DND-41 (cell line): ENCODE measurements around the gene FOXI3.

ENCODE experiments used
- ATAC-seq: fragments of 200-7000 bp; cut with Tn5 transposase; 3 replicates; pipeline ENCODE4 v1.9.1; 2021; ENCODE audit warnings: low read depth; ENCODE audit not compliant: insufficient read depth
- DNase-seq: peaks from one replicate; pipeline ENCODE4 v3.0.0-alpha.2; 2020
- H2AFZ ChIP-seq: 2 replicates; pipeline ENCODE4 v1.6.0; 2012; ENCODE audit warnings: low read depth, low read length
- H3K27ac ChIP-seq: 2 replicates; pipeline ENCODE4 v1.5.1; 2012; ENCODE audit warnings: low read length, inconsistent platforms
- H3K27me3 ChIP-seq: fragments of 200-600 bp; sonication (generic); 2 replicates; pipeline ENCODE4 v1.6.0; 2012; ENCODE audit warnings: low read length, mild to moderate bottlenecking, inconsistent platforms; ENCODE audit not compliant: insufficient read depth, poor library complexity
- H3K36me3 ChIP-seq: 2 replicates; pipeline ENCODE4 v1.5.1; 2012; ENCODE audit warnings: low read length, inconsistent platforms; ENCODE audit not compliant: insufficient read depth
- H3K4me1 ChIP-seq: 2 replicates; pipeline ENCODE4 v1.5.1; 2012; ENCODE audit warnings: mild to moderate bottlenecking, low read length; ENCODE audit not compliant: insufficient read depth
- H3K4me2 ChIP-seq: 2 replicates; pipeline ENCODE4 v1.6.0; 2012; ENCODE audit warnings: mild to moderate bottlenecking, moderate library complexity, low read length, inconsistent platforms; ENCODE audit not compliant: insufficient read depth
- H3K4me3 ChIP-seq, 2 experiments: fragments of 200-600 bp in 1 of 2; shearing (Covaris generic) in 1 of 2; 2 replicates each; pipeline ENCODE4 v1.5.1; 2012 to 2016; ENCODE audit warnings: inconsistent platforms in 2 of 2, low read length in 2 of 2, mild to moderate bottlenecking in 2 of 2, low read depth in 1 of 2, moderate library complexity in 1 of 2
- H3K79me2 ChIP-seq: 2 replicates; pipeline ENCODE4 v1.6.0; 2012; ENCODE audit warnings: low read length, inconsistent platforms; ENCODE audit not compliant: insufficient read depth
- H3K9ac ChIP-seq: 2 replicates; pipeline ENCODE4 v1.6.0; 2012; ENCODE audit warnings: low read depth, mild to moderate bottlenecking, inconsistent platforms, low read length, moderate library complexity
- H3K9me3 ChIP-seq: 2 replicates; pipeline ENCODE4 v1.5.1; 2012; ENCODE audit warnings: low read length, moderate library complexity, mild to moderate bottlenecking, inconsistent platforms; ENCODE audit not compliant: insufficient read depth, severe bottlenecking
- H4K20me1 ChIP-seq: 2 replicates; pipeline ENCODE4 v1.6.0; 2012; ENCODE audit warnings: low read length; ENCODE audit not compliant: insufficient read depth
- EZH2 ChIP-seq: IDR thresholded peaks from 3 replicates; pipeline ENCODE4 v1.6.1; 2012; ENCODE audit warnings: borderline replicate concordance, low read depth, mild to moderate bottlenecking, moderate library complexity, low read length, inconsistent platforms; ENCODE audit not compliant: severe bottlenecking
- TF ChIP-seq, protein P1 (sequence below): IDR thresholded peaks from 2 replicates; pipeline ENCODE4 v1.5.1; 2012; ENCODE audit warnings: borderline replicate concordance, low read length, moderate library complexity, mild to moderate bottlenecking; ENCODE audit not compliant: poor library complexity, severe bottlenecking; ENCODE audit errors: extremely low read depth

FOXI3 gene

DNA sequence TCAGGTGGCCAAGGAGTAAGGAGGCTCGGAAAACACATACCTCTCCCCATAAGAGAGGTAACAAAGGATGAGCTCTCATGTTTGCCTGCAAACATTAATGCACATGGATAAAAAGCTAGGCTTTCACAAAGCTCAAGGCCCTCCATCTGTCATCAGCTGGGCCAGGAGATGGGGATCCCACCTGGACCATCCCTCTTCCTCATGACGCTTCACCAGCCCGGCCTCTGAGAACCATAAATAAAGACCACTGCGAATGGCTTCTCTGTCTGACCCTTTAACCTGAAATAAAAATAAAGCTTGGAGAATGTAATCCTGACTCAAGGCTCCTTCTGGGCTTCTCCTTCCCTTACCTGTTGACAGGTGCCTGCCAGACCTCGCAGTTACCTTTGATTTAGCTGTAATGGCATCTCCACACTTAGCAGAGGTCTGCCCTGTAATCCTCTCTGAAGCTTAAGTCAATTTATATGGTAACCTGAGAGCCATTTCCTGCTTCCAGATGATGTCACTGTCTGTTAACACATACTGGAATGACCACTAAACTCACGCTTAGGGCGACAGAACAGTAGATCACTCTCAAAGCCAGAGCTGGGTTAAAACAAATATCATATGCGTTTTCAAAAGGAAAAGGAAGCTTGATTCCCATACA lies 29.3 kb upstream of the FOXI3 start:
- DNase-seq: no peak
- Histone ChIP-seq H3K36me3 (no peaks in the 10 kb centered on the region), H3K9ac (no peak overlapping the region), H3K4me3 (no peak overlapping the region), H3K4me1 (no peaks in the 10 kb centered on the region), H3K4me2 (no peak overlapping the region), H3K27me3 (no peaks in the 10 kb centered on the region), H2AFZ (no peak overlapping the region), H3K9me3 (no peaks in the 10 kb centered on the region), H4K20me1 (no peaks in the 10 kb centered on the region), H3K27ac (no peak overlapping the region), H3K79me2 (no peaks in the 10 kb centered on the region)
- TF ChIP-seq, protein P1, sequence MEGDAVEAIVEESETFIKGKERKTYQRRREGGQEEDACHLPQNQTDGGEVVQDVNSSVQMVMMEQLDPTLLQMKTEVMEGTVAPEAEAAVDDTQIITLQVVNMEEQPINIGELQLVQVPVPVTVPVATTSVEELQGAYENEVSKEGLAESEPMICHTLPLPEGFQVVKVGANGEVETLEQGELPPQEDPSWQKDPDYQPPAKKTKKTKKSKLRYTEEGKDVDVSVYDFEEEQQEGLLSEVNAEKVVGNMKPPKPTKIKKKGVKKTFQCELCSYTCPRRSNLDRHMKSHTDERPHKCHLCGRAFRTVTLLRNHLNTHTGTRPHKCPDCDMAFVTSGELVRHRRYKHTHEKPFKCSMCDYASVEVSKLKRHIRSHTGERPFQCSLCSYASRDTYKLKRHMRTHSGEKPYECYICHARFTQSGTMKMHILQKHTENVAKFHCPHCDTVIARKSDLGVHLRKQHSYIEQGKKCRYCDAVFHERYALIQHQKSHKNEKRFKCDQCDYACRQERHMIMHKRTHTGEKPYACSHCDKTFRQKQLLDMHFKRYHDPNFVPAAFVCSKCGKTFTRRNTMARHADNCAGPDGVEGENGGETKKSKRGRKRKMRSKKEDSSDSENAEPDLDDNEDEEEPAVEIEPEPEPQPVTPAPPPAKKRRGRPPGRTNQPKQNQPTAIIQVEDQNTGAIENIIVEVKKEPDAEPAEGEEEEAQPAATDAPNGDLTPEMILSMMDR: no peak
- no peak for TF ChIP-seq EZH2
- ATAC-seq: no peak

DNA sequence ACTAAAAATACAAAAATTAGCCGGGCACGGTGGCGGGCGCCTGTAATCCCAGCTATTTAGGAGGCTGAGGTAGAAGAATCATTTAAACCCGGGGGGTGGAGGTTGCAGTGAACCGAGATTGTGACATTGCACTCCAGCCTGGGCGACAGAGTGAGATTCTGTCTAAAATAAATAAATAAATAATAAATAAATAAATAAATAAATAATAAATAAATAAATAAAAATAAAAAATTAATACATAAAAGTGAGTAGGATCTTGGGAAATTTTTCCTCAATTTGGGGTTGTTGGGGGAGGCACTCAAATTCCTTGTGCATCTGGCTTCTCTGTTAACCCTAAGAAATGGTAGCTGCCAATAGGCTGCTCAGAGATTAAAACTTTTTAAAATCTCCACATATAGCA lies 20.3 kb upstream of the FOXI3 start:
- Histone ChIP-seq H3K27me3 (no peaks in the 10 kb centered on the region), H3K4me1 (no peaks in the 10 kb centered on the region), H3K27ac (no peak overlapping the region), H3K9ac (no peak overlapping the region), H3K4me2 (no peak overlapping the region), H3K79me2 (no peaks in the 10 kb centered on the region), H3K36me3 (no peaks in the 10 kb centered on the region), H4K20me1 (no peaks in the 10 kb centered on the region), H3K9me3 (no peaks in the 10 kb centered on the region), H2AFZ (no peak overlapping the region), H3K4me3 (no peak overlapping the region)
- DNase-seq (no peak), ATAC-seq (no peak)
- TF ChIP-seq, protein P1: no peak
- TF ChIP-seq EZH2: no peak

- Histone ChIP-seq H3K4me1 (no peaks in the 10 kb centered on the region), H2AFZ (no peak overlapping the region), H3K36me3 (no peaks in the 10 kb centered on the region), H3K4me3 (no peak overlapping the region), H3K27me3 (no peaks in the 10 kb centered on the region), H4K20me1 (no peaks in the 10 kb centered on the region), H3K27ac (no peak overlapping the region), H3K79me2 (no peaks in the 10 kb centered on the region), H3K4me2 (no peak overlapping the region), H3K9me3 (no peaks in the 10 kb centered on the region), H3K9ac (no peak overlapping the region)
- DNase-seq (no peak), ATAC-seq (no peak)
- no peak for TF ChIP-seq EZH2
- TF ChIP-seq, protein P1: no peak
Measured at GRCh38 chr2:88471083-88471942, 18.8 kb upstream of the FOXI3 start.
